ENCODE results near the gene MSANTD1. TPM values are rescaled to one million over a fixed set of nuclear protein-coding genes. Genes with fewer than 3 reads are reported as not detected.

The MSANTD1 gene
- 1 to 10 TPM; 1.3 to 1.4 TPM for total RNA-seq

- Mint-ChIP-seq H3K27ac (no peak within 1 kb of the TSS), H3K9me3 (no peaks in the 10 kb centered on the region), H3K4me1 (no peaks in the 10 kb centered on the region), H3K4me3 (no peak within 1 kb of the TSS), H3K36me3 (no peaks in the 10 kb centered on the region), H3K27me3 (no peaks in the 10 kb centered on the region)
- DNase-seq (no peak), ATAC-seq (ENCODE audit: low read depth) (no peak)
- POLR2A ChIA-PET, result no interaction called here
Observed at GRCh38 chr4:3248811-3249661, at the start of gene MSANTD1. Gene MSANTD1, plus strand, starts transcription at chr4:3249159. Its CDS starts 64 bp downstream, at chr4:3249223.

- Mint-ChIP-seq H3K4me1 (peaks cover 54% of the 10 kb centered on the region), H3K27me3 (no peaks in the 10 kb centered on the region), H3K9me3 (no peaks in the 10 kb centered on the region), H3K4me3 (no peak overlapping the region), H3K36me3 (peaks cover 19% of the 10 kb centered on the region), H3K27ac (no peak overlapping the region)
- POLR2A ChIA-PET, result no interaction called here
- no peak for DNase-seq
- no peak for ATAC-seq (ENCODE audit: low read depth)
Observed at GRCh38 chr4:3199653-3200422, 49.1 kb upstream of the MSANTD1 start.

GRCh38 chr4:3200423-3201090, 48.4 kb upstream of the MSANTD1 start:
- no peaks in the 10 kb centered on the region for H3K9me3 Mint-ChIP-seq
- peaks cover 15% of the 10 kb centered on the region for H3K36me3 Mint-ChIP-seq
- POLR2A ChIA-PET, result no interaction called here
- ATAC-seq (ENCODE audit: low read depth) (no peak), DNase-seq (no peak)
- peaks cover 50% of the 10 kb centered on the region for H3K4me1 Mint-ChIP-seq
- H3K4me3 Mint-ChIP-seq, result no peak overlapping the region
- H3K27me3 Mint-ChIP-seq, result no peaks in the 10 kb centered on the region
- no peak overlapping the region for H3K27ac Mint-ChIP-seq

GRCh38 chr4:3201718-3202702, 46.9 kb upstream of the MSANTD1 start:
- Mint-ChIP-seq H3K9me3 (no peaks in the 10 kb centered on the region), H3K4me3 (peak overlapping the region; percentile 66), H3K4me1 (peaks cover 39% of the 10 kb centered on the region), H3K27ac (peak overlapping the region; percentile 86), H3K27me3 (no peaks in the 10 kb centered on the region), H3K36me3 (peaks cover 17% of the 10 kb centered on the region)
- POLR2A ChIA-PET, result no interaction called here
- ATAC-seq (ENCODE audit: low read depth) (peak; percentile 97), DNase-seq (peak; percentile 71)

GRCh38 chr4:3202836-3203820, 45.8 kb upstream of the MSANTD1 start:
- H3K27me3 Mint-ChIP-seq, result no peaks in the 10 kb centered on the region
- H3K36me3 Mint-ChIP-seq, result peaks cover 19% of the 10 kb centered on the region
- ATAC-seq (ENCODE audit: low read depth), result peak; percentile 31
- H3K4me1 Mint-ChIP-seq, result peaks cover 30% of the 10 kb centered on the region
- POLR2A ChIA-PET, result no interaction called here
- no peak for DNase-seq
- H3K4me3 Mint-ChIP-seq, result peak overlapping the region; percentile 66
- no peaks in the 10 kb centered on the region for H3K9me3 Mint-ChIP-seq
- peak overlapping the region; percentile 86 for H3K27ac Mint-ChIP-seq

- H3K27ac Mint-ChIP-seq, result no peak overlapping the region
- no peak for ATAC-seq (ENCODE audit: low read depth)
- H3K36me3 Mint-ChIP-seq, result peaks cover 19% of the 10 kb centered on the region
- no peaks in the 10 kb centered on the region for H3K27me3 Mint-ChIP-seq
- H3K9me3 Mint-ChIP-seq, result no peaks in the 10 kb centered on the region
- POLR2A ChIA-PET, result no interaction called here
- peaks cover 30% of the 10 kb centered on the region for H3K4me1 Mint-ChIP-seq
- DNase-seq, result no peak
- H3K4me3 Mint-ChIP-seq, result no peak overlapping the region
Observed at GRCh38 chr4:3203971-3204431, 45.0 kb upstream of the MSANTD1 start.

GRCh38 chr4:3205995-3206394, 43.0 kb upstream of the MSANTD1 start:
- Mint-ChIP-seq H3K4me1 (peaks cover 28% of the 10 kb centered on the region), H3K27me3 (no peaks in the 10 kb centered on the region), H3K9me3 (no peaks in the 10 kb centered on the region), H3K27ac (no peak overlapping the region), H3K36me3 (peaks cover 28% of the 10 kb centered on the region), H3K4me3 (no peak overlapping the region)
- ATAC-seq (ENCODE audit: low read depth), result no peak
- no peak for DNase-seq
- POLR2A ChIA-PET, result no interaction called here

GRCh38 chr4:3206439-3207100, 42.4 kb upstream of the MSANTD1 start:
- POLR2A ChIA-PET, result no interaction called here
- no peak overlapping the region for H3K27ac Mint-ChIP-seq
- peaks cover 27% of the 10 kb centered on the region for H3K4me1 Mint-ChIP-seq
- ATAC-seq (ENCODE audit: low read depth), result no peak
- H3K27me3 Mint-ChIP-seq, result no peaks in the 10 kb centered on the region
- H3K36me3 Mint-ChIP-seq, result peaks cover 27% of the 10 kb centered on the region
- no peak for DNase-seq
- no peak overlapping the region for H3K4me3 Mint-ChIP-seq
- no peaks in the 10 kb centered on the region for H3K9me3 Mint-ChIP-seq

GRCh38 chr4:3207531-3208037, 41.4 kb upstream of the MSANTD1 start:
- no peak for ATAC-seq (ENCODE audit: low read depth)
- Mint-ChIP-seq H3K9me3 (no peaks in the 10 kb centered on the region), H3K4me3 (no peak overlapping the region), H3K27me3 (no peaks in the 10 kb centered on the region), H3K36me3 (peaks cover 25% of the 10 kb centered on the region), H3K4me1 (peaks cover 16% of the 10 kb centered on the region), H3K27ac (no peak overlapping the region)
- no peak for DNase-seq
- POLR2A ChIA-PET, result no interaction called here

GRCh38 chr4:3208826-3209225, 40.1 kb upstream of the MSANTD1 start:
- DNase-seq (no peak), ATAC-seq (ENCODE audit: low read depth) (no peak)
- H3K9me3 Mint-ChIP-seq, result no peaks in the 10 kb centered on the region
- no peak overlapping the region for H3K4me3 Mint-ChIP-seq
- peaks cover 4% of the 10 kb centered on the region for H3K4me1 Mint-ChIP-seq
- H3K36me3 Mint-ChIP-seq, result peaks cover 19% of the 10 kb centered on the region
- no peaks in the 10 kb centered on the region for H3K27me3 Mint-ChIP-seq
- POLR2A ChIA-PET, result no interaction called here
- H3K27ac Mint-ChIP-seq, result no peak overlapping the region

GRCh38 chr4:3209551-3210325, 39.2 kb upstream of the MSANTD1 start:
- H3K36me3 Mint-ChIP-seq, result peaks cover 17% of the 10 kb centered on the region
- DNase-seq (no peak), ATAC-seq (ENCODE audit: low read depth) (no peak)
- no peak overlapping the region for H3K4me3 Mint-ChIP-seq
- no peaks in the 10 kb centered on the region for H3K4me1 Mint-ChIP-seq
- peak overlapping the region; percentile 65 for H3K27ac Mint-ChIP-seq
- POLR2A ChIA-PET, result no interaction called here
- H3K27me3 Mint-ChIP-seq, result no peaks in the 10 kb centered on the region
- H3K9me3 Mint-ChIP-seq, result no peaks in the 10 kb centered on the region

Measured in activated naive CD8-positive, alpha-beta T cell treated with anti-CD3 and anti-CD28 coated beads, Interleukin-2, amount 10 ng/mL, durations not matched to agents 7 days and 5 days (primary cell).